Activated CD4-positive, alpha-beta memory T cell treated with anti-CD3 and anti-CD28 coated beads for 36 hours (primary cell): ENCODE results near the gene PILRB. TPM values are rescaled to one million over a fixed set of nuclear protein-coding genes. Genes with fewer than 3 reads are reported as not detected.
A peak's percentile ranks its signal among the peaks of the same experiment; 100 is the strongest.

Experiments used
- CTCF ChIA-PET: fragments of 350-600 bp; sonication (Branson Sonifier 250); formaldehyde crosslinking; loops from one replicate; lab custom pipeline; 2021; ENCODE audit warnings: antibody characterized with exemption, inconsistent platforms; lab: Charles Lee
- POLR2A ChIA-PET: fragments of 350-600 bp; sonication (Branson Sonifier 250); formaldehyde crosslinking; loops from one replicate; lab custom pipeline; 2021; ENCODE audit warnings: antibody characterized with exemption; lab: Charles Lee
- DNase-seq: peaks from one replicate; pipeline ENCODE4 v3.0.0-alpha.2; 2020
- H3K27ac Mint-ChIP-seq: one replicate; pipeline ENCODE4 v1.8.0; 2021; ENCODE audit warnings: mixed read lengths
- H3K27me3 Mint-ChIP-seq: one replicate; pipeline ENCODE4 v1.8.0; 2021; ENCODE audit warnings: mixed read lengths
- H3K36me3 Mint-ChIP-seq: one replicate; pipeline ENCODE4 v1.8.0; 2021; ENCODE audit warnings: mixed read lengths
- H3K4me1 Mint-ChIP-seq: one replicate; pipeline ENCODE4 v1.8.0; 2021; ENCODE audit warnings: low read depth, mixed read lengths
- H3K4me3 Mint-ChIP-seq: one replicate; pipeline ENCODE4 v1.8.0; 2021; ENCODE audit warnings: mild to moderate bottlenecking, mixed read lengths
- H3K9me3 Mint-ChIP-seq: one replicate; pipeline ENCODE4 v1.8.0; 2021; ENCODE audit warnings: mixed read lengths
- intact Hi-C: fragments of 100-400 bp; cut with micrococcal nuclease; formaldehyde crosslinking; loops from one replicate; pipeline ENCODE4 v1.15.1; 2023
- total RNA-seq, 2 experiments: library from RNA; stranded (reverse); gene quantifications; one replicate each; pipeline ENCODE4 v1.2.3, GENCODE V29; 2021

Gene PILRB
- total RNA-seq, 2 experiments from 2014 or later: 27.4 to 30.2 TPM

DNA sequence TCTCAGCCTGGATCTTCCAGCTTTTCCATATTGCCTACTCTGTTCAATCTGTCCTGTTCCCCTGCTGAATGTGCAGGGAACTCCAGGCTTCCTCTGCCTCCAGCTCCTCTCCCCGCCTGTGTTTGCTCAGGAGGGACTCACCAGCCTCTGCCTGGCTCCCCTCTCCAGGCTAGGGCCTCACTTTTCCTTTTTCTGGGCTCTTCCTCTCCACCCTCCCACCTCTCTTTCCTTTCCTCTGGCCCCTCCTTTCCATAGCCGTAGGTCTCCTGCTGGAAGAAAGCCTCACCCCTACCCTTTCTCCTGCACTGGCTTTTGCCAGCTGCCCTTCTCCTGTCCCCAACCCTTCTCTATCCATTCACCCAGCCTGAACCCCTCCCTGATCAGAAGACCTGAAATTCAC is 40.3 kb downstream of the PILRB start:
- H3K27ac Mint-ChIP-seq: no peak overlapping the region
- ChIA-PET POLR2A (interaction anchor here (1.1 to 2.2 kb wide), 2 partner anchors 30 to 32 kb away, joined by 3 to 12 read pairs; partner anchors contain the start of gene ZCWPW1), CTCF (interaction anchor here (1.4 kb wide), 1 partner anchor 9 kb away, joined by 5 read pairs; no protein-coding TSS in a partner anchor)
- intact Hi-C loops: no loop called here
- H3K27me3 Mint-ChIP-seq: peaks cover 24% of the 10 kb centered on the region
- no peak overlapping the region for H3K4me3 Mint-ChIP-seq
- no peaks in the 10 kb centered on the region for H3K9me3 Mint-ChIP-seq
- H3K4me1 Mint-ChIP-seq: peaks cover 26% of the 10 kb centered on the region
- no peaks in the 10 kb centered on the region for H3K36me3 Mint-ChIP-seq
- DNase-seq: no peak

DNA sequence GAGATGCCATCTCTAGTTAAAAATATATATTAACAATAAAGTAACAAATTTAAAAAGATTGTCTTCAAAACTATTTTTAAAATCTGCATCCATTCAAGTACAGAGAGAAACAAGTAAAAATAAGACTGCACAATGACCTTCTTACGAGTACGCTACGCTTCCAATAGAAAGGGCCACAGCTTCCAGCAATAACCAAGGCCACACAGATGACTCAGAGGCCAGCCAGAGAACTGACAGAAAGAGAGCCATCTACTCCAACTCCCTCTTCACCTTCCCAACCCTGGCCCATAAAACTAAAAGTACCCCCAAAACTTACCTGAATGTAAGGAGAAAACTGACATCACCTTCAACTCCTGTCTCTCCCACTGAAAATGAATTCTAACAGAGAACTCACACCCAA is 42.1 kb downstream of the PILRB start:
- no peak for DNase-seq
- CTCF ChIA-PET: interaction anchor here (1.1 kb wide), 1 partner anchor 8 kb away, joined by 4 read pairs; no protein-coding TSS in a partner anchor
- Mint-ChIP-seq H3K27me3 (peaks cover 16% of the 10 kb centered on the region), H3K4me3 (no peak overlapping the region), H3K4me1 (peaks cover 26% of the 10 kb centered on the region), H3K36me3 (no peaks in the 10 kb centered on the region), H3K9me3 (no peaks in the 10 kb centered on the region), H3K27ac (no peak overlapping the region)
- intact Hi-C loops: no loop called here
- POLR2A ChIA-PET: no interaction called here

DNA sequence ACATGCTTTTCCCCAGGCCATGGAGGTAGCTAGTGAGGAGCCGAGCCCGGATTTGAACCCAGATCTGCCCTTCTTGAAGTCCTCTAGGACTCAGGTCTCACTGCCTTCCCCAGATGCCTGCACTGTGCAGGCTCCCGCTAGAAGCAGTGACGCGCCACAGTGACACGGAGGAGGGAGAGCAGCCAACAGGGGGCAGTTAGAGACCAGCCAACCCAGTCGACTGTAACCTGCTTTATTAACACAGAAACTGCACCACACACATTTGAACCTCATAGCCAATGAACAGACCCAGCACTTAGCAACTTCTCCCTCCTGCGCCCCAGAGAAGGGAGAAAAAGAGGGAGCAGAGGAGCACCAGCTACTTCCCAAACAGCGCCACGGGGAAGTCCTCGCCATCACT is 42.7 kb downstream of the PILRB start:
- DNase-seq: peak; percentile 43
- peaks cover 23% of the 10 kb centered on the region for H3K4me1 Mint-ChIP-seq
- no peaks in the 10 kb centered on the region for H3K36me3 Mint-ChIP-seq
- no peak overlapping the region for H3K27ac Mint-ChIP-seq
- intact Hi-C loops: no loop called here
- CTCF ChIA-PET: interaction anchor here (1.0 kb wide), 1 partner anchor 54 kb away, joined by 3 read pairs; no protein-coding TSS in a partner anchor
- no peaks in the 10 kb centered on the region for H3K9me3 Mint-ChIP-seq
- POLR2A ChIA-PET: no interaction called here
- no peak overlapping the region for H3K4me3 Mint-ChIP-seq
- H3K27me3 Mint-ChIP-seq: peaks cover 16% of the 10 kb centered on the region

GRCh38 chr7:100401811-100402210 is 43.9 kb downstream of the PILRB start:
- no peaks in the 10 kb centered on the region for H3K36me3 Mint-ChIP-seq
- H3K4me3 Mint-ChIP-seq: no peak overlapping the region
- peaks cover 14% of the 10 kb centered on the region for H3K4me1 Mint-ChIP-seq
- no peaks in the 10 kb centered on the region for H3K9me3 Mint-ChIP-seq
- intact Hi-C loops: no loop called here
- H3K27ac Mint-ChIP-seq: no peak overlapping the region
- DNase-seq: no peak
- ChIA-PET CTCF (no interaction called here), POLR2A (no interaction called here)
- H3K27me3 Mint-ChIP-seq: peaks cover 16% of the 10 kb centered on the region

GRCh38 chr7:100402241-100402640 is 44.3 kb downstream of the PILRB start:
- no peak overlapping the region for H3K4me3 Mint-ChIP-seq
- CTCF ChIA-PET: no interaction called here
- POLR2A ChIA-PET: no interaction called here
- intact Hi-C loops: no loop called here
- peaks cover 10% of the 10 kb centered on the region for H3K4me1 Mint-ChIP-seq
- no peak for DNase-seq
- peaks cover 16% of the 10 kb centered on the region for H3K27me3 Mint-ChIP-seq
- H3K36me3 Mint-ChIP-seq: no peaks in the 10 kb centered on the region
- no peak overlapping the region for H3K27ac Mint-ChIP-seq
- H3K9me3 Mint-ChIP-seq: no peaks in the 10 kb centered on the region

DNA sequence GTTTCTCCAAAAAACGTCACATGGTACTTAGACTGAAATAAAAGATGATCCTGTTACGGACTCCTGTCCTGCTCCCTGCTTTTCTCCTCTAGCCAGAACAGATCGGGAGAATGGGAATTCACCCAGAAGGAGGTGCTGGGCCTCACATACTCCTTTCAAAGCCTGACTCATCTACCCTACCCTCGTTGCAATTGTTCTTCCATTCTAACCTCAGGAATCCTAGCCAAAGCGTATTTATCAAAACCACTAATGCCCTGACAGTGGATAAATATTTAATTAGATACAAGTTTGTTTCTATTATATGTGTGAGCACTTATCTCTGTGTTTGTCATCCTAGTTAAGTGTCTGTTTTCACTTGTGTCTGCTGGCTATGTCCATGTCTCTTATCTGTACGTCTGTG is 48.9 kb downstream of the PILRB start:
- Mint-ChIP-seq H3K36me3 (no peaks in the 10 kb centered on the region), H3K4me3 (no peak overlapping the region), H3K27ac (no peak overlapping the region), H3K27me3 (no peaks in the 10 kb centered on the region), H3K9me3 (no peaks in the 10 kb centered on the region), H3K4me1 (no peaks in the 10 kb centered on the region)
- ChIA-PET POLR2A (interaction anchor here (2.6 kb wide), 1 partner anchor 22 kb away, joined by 11 read pairs; the partner anchor contains the start of genes MEPCE and ZCWPW1), CTCF (interaction anchor here (0.6 to 2.7 kb wide), 25 partner anchors 9 to 299 kb away, joined by 3 to 36 read pairs (median 4); partner anchors contain the start of gene POP7)
- intact Hi-C loops: loop anchor here (1.0 to 5.0 kb wide), 3 partner anchors 42 to 274 kb away; no protein-coding TSS in a partner anchor
- DNase-seq: no peak

- H3K27me3 Mint-ChIP-seq: no peaks in the 10 kb centered on the region
- ChIA-PET CTCF (interaction anchor here (0.6 to 2.7 kb wide), 41 partner anchors 8 to 378 kb away, joined by 3 to 36 read pairs (median 4); partner anchors contain the start of gene ZCWPW1), POLR2A (interaction anchor here (0.5 to 2.6 kb wide), 2 partner anchors 21 to 225 kb away, joined by 3 to 11 read pairs; partner anchors contain the start of genes MEPCE and ZCWPW1)
- H3K4me1 Mint-ChIP-seq: no peaks in the 10 kb centered on the region
- intact Hi-C loops: loop anchor here (1.0 to 5.0 kb wide), 3 partner anchors 43 to 275 kb away; no protein-coding TSS in a partner anchor
- no peaks in the 10 kb centered on the region for H3K9me3 Mint-ChIP-seq
- H3K36me3 Mint-ChIP-seq: no peaks in the 10 kb centered on the region
- H3K4me3 Mint-ChIP-seq: no peak overlapping the region
- DNase-seq: peak; percentile 45
- H3K27ac Mint-ChIP-seq: no peak overlapping the region
Observed at GRCh38 chr7:100407285-100408180, 49.6 kb downstream of the PILRB start.

DNA sequence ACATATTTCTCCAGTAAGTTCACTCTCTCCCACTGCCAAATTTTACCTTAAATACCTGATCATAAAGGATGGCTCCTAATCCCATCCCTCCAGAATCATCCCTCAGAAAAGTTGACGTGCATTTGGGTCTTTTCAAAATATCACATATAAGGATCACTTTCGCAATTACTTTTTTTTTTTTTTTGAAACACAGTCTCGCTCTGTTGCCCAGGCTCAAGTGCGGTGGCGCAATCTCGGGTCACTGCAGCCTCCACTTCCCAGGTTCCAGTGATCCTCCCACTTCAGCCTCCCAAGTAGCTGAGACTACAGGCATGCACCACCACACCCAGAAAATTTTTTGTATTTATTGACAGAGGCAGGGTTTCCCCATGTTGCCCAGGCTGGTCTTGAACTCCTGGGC is 53.2 kb downstream of the PILRB start:
- no peak overlapping the region for H3K27ac Mint-ChIP-seq
- intact Hi-C loops: no loop called here
- H3K36me3 Mint-ChIP-seq: no peaks in the 10 kb centered on the region
- DNase-seq: no peak
- no peaks in the 10 kb centered on the region for H3K4me1 Mint-ChIP-seq
- ChIA-PET CTCF (interaction anchor here (0.6 to 1.4 kb wide), 4 partner anchors 26 to 1266 kb away, joined by 3 to 4 read pairs (median 4); no protein-coding TSS in a partner anchor), POLR2A (no interaction called here)
- no peaks in the 10 kb centered on the region for H3K9me3 Mint-ChIP-seq
- no peak overlapping the region for H3K4me3 Mint-ChIP-seq
- H3K27me3 Mint-ChIP-seq: no peaks in the 10 kb centered on the region

DNA sequence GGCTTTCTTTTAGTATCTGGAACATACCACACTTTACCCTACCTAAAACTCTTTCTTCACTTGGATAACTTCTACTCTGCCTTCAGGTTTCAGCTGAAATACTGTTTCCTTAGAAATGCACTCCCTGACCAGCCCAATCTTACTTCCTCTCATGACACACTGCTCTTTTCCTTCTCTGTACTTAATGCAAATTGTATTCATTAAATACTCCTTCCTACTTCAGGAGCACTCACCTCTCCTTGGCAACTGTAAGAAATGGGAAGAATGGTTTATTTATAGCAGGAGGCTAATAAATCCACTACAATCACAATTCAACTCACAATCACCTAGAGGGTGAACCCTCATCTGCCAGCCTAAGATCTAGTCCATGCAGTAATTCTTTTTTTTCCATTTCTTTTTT is 55.4 kb downstream of the PILRB start:
- intact Hi-C loops: no loop called here
- Mint-ChIP-seq H3K9me3 (no peaks in the 10 kb centered on the region), H3K27me3 (no peaks in the 10 kb centered on the region), H3K36me3 (no peaks in the 10 kb centered on the region), H3K4me1 (no peaks in the 10 kb centered on the region), H3K4me3 (no peak overlapping the region), H3K27ac (no peak overlapping the region)
- ChIA-PET CTCF (no interaction called here), POLR2A (no interaction called here)
- no peak for DNase-seq

DNA sequence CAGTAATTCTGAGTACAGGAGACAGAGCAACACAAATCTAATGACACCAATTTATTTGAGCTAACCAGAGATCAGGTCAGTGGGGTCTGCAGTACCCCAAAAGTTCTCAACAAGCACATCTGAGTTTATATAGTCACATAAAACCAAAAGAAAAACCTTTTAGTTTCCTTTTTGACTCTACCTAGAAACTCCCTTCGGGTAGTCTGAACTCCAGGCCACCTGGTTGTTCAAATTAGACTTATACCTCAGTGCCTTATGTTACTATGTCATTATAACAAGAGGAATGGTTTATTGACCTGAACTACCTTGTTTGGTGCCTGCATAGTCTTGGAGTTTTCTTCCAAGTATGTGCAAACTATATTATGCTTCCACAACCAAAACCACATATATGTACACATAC is 56.0 kb downstream of the PILRB start:
- Mint-ChIP-seq H3K27me3 (no peaks in the 10 kb centered on the region), H3K4me3 (no peak overlapping the region), H3K36me3 (no peaks in the 10 kb centered on the region), H3K27ac (no peak overlapping the region), H3K4me1 (no peaks in the 10 kb centered on the region), H3K9me3 (no peaks in the 10 kb centered on the region)
- intact Hi-C loops: no loop called here
- DNase-seq: no peak
- POLR2A ChIA-PET: no interaction called here
- CTCF ChIA-PET: no interaction called here

- ChIA-PET CTCF (no interaction called here), POLR2A (interaction anchor here (0.9 kb wide), 1 partner anchor 14 kb away, joined by 3 read pairs; the partner anchor contains the start of genes MEPCE and ZCWPW1)
- H3K27me3 Mint-ChIP-seq: no peaks in the 10 kb centered on the region
- no peaks in the 10 kb centered on the region for H3K36me3 Mint-ChIP-seq
- no peak overlapping the region for H3K27ac Mint-ChIP-seq
- H3K9me3 Mint-ChIP-seq: no peaks in the 10 kb centered on the region
- no peak overlapping the region for H3K4me3 Mint-ChIP-seq
- H3K4me1 Mint-ChIP-seq: no peaks in the 10 kb centered on the region
- intact Hi-C loops: no loop called here
- no peak for DNase-seq
Observed at GRCh38 chr7:100415448-100415847, 57.5 kb downstream of the PILRB start.
